SH-SY5Y (cell line): ENCODE results near the gene PRPF40B.

Source experiments
- GATA2 ChIP-seq: IDR thresholded peaks from 2 replicates; pipeline ENCODE4 v1.6.1; 2011; ENCODE audit warnings: mild to moderate bottlenecking, low read depth, low read length
- GATA3 ChIP-seq: IDR thresholded peaks from 2 replicates; pipeline ENCODE4 v1.6.1; 2011; ENCODE audit warnings: low read depth, mild to moderate bottlenecking, low read length, moderate library complexity

PRPF40B gene

DNA sequence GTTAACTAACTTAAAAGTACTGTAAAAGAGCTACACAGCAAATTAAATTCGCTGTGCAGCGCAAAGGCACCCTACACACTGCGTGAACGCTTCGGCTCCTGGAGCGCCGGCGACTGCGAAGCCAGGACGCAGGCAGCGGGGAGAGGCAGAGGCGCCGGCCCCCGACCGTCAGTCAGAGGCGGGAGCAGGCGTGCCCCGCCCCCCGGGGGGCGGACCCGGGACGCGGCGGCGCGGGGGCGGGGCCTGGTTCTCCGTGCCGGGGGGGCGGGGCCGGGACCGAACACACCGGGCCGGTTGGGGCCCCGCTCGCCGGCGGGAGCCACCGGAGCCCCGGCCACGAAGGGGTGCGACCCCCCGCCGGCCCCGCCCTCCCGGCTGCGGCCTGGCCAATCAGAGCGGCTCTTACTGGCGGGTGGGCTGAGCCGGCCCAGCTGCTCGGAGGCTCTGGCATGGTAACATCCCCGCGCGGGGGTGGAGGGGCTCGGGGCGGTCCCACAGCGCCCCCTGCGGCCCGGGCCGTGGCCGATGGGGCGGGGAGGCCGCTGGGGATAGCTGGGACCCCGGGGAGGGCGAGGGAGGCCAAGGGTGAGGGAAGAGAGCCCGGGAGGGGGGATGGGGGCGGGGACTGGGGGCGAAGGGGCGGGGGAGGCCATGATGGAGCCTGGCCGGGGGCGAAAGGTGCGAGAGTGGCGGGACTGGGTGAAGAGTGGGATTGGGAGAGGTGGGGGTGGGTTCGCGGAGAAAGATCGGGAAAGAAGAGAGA, at the start of gene PRPF40B:
Gene PRPF40B (plus strand): TSS at position 420 of the 763 bp plus-strand sequence. CDS start 30 bp downstream, at position 450.
- TF ChIP-seq GATA3, result no peak
- no peak for TF ChIP-seq GATA2

DNA sequence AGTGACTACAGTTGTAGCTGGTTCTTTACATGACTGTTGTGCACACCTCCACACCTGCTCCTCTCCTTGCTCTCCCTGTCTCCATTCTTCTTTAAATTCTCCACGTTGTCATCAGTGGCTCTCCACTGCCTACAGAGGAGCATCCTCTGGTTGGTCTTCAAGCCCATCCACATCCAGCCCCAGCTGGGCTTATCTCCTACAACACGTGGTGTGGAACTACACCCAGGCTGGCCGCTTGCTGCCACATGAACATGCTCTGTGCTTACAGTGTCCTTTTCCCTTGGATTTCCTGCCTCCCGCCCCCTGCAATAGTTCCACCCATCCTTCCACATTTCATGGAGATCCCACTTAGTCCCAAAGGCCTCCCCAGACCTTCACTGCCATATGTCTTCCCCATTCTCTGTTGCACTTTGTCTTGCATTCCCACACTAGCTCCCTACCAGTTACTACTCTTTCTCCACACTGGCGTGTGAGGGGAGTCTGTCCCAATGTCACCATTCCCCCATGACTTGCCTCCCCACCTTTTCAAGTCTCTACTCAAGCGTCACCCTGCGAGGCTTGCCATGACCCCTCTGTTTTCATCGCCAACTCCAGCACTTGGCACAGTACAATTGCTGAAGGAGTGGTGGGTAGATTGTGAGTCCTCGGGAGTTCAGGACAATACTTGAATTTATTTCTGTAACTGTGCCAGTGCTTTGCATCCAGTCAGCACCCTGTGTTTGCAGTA, 45.6 kb upstream of the PRPF40B start:
- no peak for TF ChIP-seq GATA3
- TF ChIP-seq GATA2, result no peak

DNA sequence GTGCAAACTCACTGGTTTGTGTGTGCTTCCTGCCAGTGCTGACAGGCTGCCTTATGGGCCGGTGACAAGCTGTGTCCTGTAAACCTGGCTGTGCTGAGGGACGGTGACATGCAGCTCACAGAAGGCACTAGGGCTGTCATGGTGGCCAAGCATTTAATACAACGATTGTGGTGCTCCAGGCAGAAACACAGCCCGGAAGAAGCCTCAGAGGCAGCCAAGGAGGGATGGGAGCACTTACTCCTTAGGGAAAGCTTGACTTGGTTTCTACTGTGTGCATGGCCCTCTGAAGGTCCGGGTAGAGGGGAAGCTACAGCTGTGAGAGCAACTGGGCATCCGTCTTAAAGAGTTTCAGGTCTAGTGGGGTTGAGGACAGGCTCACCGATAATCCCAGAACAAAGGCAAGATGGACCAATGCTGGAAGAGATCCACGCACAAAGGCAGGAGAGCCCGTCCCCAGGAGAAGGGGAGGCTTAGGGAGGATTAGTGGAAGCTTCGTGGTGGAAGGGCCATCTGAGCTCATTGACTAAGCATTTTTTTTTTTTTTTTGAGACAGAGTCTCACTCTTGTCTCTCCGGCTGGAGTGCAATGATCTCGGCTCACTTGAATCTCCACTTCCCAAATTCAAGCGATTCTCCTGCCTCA, 44.8 kb upstream of the PRPF40B start:
- TF ChIP-seq GATA3 (no peak), GATA2 (no peak)

DNA sequence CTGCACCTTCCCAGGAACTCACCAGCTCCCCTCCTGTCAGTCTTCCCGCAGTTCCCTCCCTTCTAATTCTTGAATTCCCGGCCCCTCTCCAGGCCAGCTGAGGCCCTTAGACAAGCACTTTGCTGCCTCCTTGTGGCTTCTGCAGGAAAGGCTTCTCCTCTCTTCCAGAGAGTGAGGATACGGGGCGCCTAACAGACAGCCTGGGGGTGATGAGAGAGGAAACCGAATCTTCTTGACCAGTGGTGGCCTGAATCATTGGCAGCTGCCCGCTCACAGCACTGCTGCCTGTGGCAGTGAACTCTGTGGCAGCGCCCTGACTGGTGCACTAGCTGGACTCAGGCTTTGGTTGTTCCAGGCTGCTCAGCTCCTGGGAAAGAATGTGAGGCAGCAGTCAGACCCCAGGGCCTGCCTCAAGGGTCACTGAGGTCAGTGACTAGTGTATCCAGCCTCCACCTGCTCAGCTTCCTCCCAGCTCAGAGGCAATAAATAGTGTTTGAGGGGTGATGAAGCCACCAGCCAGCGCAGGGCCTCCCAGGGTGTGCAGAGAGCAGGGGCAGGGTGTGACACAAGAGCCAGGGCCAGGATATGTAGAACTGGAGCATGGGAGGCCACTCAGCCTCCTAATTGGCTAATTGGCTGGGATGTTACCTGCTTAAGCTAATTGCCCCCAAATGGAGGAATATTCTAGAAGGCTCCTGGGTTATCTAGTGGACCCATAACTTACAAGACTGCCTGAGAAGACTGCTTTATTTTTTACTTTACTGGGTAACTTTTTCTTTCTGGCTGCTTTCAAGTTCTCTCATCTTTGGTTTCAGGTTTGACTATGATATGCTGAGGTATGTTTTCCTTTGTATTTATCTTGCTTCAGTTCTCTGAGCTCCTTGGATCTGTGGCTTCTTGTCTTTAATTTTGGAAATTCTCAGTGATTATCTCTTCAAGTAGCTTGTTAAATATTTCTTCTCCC, 42.5 kb upstream of the PRPF40B start:
- TF ChIP-seq GATA3 (no peak), GATA2 (no peak)

DNA sequence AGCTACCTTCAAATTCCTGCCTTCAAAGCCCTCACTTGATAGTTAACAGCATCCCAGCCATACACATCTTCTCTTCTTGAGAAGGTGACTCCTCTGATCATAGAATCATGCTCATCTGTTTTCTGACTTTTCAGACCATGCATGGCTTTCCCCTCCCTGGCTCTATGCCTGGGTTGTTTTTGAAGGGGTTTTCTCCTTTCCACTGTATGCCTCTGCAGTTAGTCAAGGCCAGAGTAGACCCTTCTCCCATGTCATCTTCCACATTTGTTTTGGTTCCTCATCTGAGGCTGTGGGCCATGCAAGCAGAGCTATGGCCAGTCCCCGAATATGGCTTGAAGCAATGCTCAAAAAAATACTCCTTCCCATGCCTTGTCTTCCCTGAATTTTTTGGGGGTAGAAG, 41.2 kb upstream of the PRPF40B start:
- TF ChIP-seq GATA2 (no peak), GATA3 (no peak)

DNA sequence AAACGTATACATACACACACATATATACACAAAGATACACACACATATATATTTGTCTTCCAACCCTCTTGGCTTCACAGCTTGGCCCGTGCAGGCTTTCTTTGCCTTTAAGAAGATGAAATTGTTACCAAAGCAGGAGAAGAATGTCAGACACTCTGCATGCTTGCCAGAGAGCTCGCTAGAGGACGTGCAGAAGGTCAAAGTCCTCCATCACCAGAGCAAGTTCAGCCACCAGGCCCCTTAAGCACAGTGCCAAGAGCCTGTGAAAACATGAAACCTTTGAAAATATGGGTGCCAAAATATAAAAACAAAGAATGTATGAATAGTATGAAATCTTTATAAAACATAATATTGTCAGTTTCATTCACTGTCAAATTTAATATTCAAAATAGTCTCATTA, 40.5 kb upstream of the PRPF40B start:
- TF ChIP-seq GATA2, result no peak
- TF ChIP-seq GATA3, result no peak

DNA sequence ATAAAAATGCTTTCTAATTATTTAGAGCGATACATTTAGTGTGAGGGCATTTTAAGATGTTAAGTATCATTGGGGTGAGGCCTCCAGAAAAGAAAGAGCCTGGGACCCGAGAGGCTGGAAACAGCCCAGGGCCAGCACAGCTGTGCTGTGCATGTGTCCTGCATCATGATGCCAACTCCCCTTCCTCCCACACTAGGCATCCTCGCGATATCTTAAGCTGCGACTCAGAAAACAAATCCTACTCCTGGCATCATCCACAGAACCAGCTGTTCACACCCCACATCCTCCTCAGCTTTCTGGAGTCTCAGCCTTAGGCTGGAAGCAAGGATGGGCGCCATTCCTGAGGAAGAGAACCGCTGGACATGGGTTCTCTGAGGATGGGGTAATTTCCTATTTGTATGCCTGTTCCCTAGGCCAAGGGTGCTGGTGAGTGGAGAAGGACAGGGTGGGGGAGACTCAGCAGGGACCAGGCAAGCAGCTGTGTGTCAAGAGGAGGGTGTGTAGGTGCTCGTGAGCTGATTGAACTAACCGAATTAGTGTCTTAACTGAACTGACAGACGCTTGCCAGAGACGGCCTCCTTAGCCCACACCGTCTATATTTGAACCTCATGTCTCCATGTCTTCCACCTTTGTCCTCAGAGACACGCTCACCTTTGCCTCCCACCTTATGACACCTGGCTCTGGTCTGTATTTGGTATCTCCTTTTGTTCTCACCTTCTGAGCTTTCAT, 39.8 kb upstream of the PRPF40B start:
- TF ChIP-seq GATA3 (no peak), GATA2 (no peak)

DNA sequence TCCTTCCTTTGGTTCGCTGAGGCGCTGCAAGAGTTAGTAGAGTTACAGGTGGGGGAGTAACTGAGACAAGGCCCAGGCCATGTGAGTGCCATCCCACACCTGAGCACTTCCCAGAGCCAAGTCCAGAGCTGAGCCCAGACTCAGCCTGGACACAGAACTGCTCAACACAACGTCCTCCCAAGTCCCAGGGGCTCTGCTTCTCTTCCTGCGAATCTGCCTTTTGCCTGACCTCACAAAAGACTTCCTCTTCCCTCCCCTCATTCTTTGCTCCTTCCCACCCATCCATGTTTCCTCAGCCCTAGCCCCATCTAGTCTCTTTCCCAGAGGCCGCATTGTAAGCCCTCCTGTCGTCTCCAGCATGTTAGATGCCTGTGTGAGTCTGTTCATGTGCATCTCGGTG, 38.8 kb upstream of the PRPF40B start:
- TF ChIP-seq GATA3, result no peak
- TF ChIP-seq GATA2, result no peak

DNA sequence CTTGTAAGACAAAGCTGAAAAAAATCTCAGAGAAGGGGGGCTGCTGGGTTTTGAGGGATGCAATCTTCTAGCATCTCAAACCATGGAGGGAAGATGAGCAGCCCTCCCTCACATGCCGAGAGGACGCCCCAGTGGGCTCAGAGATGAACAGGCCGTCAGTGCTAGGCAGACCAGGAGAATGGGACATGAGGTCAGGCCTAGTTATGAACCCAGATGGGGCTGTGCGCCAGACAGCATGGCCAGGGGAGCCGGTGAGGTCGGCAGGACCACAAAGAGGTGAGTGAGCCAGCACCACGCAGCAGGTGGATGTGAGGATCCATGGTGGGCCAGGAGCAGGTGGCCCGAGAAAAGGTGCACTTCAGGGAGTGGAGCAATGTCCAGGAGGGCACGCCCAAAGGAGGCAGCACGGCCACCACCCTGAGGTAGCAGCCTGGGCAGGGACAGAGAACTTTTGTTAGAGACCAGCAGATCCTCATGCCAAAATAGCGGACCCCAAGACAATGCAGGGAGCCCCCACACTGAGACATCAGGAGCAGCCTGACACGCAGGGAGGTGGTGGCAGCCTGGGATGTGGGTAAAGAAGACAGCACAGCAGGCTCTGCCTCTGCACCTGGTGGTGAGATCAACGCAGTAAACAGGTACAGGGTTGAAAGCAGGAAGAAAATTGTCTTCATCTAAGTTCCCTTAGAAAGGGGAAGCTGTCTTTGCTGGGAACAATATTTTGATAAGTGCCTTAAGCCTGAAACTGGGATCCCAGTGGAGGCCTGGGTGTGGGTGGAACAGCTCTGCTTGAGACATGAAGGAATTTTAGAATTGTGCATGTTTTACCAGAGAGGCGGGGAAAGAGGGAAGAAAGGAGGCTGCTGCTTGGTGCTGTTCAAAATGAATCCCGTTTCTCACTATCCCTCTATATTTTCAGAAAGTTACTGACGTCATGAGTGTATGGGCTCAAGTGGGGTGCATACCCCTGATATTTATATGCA, 37.6 kb upstream of the PRPF40B start:
- TF ChIP-seq GATA3 (no peak), GATA2 (no peak)

DNA sequence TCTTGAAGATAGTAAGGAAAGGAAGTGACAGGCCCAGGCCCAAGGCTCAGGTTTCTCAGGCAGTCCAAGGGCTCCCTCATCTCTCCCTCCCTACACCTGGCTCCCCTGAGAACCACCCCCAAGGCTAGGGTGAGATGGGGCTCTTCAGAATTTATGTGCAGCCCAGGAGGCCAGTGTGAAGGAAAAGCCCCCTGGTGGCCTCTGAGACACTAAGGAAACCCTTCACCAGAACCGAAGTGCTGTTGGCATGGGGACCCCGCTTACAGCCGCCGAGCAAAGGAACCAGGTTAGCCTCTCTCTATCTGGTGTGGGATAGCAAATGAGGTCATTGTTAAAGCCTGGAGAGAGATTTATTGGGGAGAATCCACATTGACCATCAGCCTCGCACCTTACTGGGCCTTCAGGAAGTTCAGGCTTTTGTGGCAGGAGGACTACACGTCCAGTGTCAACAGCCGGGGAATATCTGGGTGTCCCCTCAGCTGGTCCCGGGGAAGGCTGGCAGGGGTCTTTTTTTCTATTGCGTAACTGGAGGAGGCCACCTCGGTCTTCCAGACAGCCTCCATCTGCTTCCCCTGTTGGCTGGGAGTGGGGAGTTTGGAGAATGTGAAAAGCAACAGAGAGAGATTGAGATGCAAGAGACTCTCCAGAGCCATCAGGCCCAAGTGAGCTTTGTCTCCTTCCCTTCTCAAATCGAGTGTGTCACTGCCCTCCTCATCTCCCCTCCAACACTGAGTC, 36.0 kb upstream of the PRPF40B start:
- TF ChIP-seq GATA3 (no peak), GATA2 (no peak)

DNA sequence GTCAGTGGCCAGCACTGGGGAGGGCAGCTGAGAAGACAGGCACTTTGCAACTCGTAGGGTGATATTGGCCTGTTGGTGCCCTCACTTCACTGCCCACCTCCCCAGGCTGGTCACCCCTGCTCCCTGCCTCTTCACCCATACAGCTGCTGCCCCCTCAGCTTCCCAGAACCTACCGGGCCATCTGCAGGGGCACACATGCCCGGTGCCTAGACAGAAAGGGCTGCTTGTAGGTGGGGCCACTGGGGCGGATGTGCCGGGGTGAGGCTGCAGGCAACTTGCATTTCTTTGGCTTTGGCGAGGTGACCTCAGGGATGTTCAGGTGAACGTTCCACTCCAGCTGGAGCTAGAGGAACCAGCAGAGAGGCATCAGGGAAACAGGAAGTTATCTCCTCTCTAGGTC, 35.1 kb upstream of the PRPF40B start:
- no peak for TF ChIP-seq GATA2
- no peak for TF ChIP-seq GATA3
